AG04450 (cell line): ENCODE measurements around the gene DOCK8. TPM values are rescaled to one million over a fixed set of nuclear protein-coding genes. Genes with fewer than 3 reads are reported as not detected.

Experiments used
- CTCF ChIA-PET: fragments of 300-600, 350-600 bp; formaldehyde crosslinking; extraction: SDS; loops from one replicate; lab custom pipeline; 2022; ENCODE audit warnings: antibody characterized with exemption, inconsistent platforms; lab: Charles Lee
- POLR2A ChIA-PET: fragments of 350-600 bp; formaldehyde crosslinking; extraction: SDS; loops from one replicate; lab custom pipeline; 2021; ENCODE audit warnings: antibody characterized with exemption, inconsistent platforms; lab: Yijun Ruan, JAX
- DNase-seq: peaks from one replicate; pipeline ENCODE4 v3.0.0-alpha.2; 2011; ENCODE audit warnings: low read depth, low spot score
- H3K27ac ChIP-seq: one replicate; pipeline ENCODE4 v1.5.1; 2012; ENCODE audit warnings: low read depth, low read length, control low read depth
- H3K27me3 ChIP-seq: one replicate; pipeline ENCODE4 v1.6.0; 2012; ENCODE audit warnings: low read length; ENCODE audit not compliant: control insufficient read depth, insufficient read depth
- H3K4me3 ChIP-seq: 2 replicates; pipeline ENCODE4 v1.5.1; 2011; ENCODE audit warnings: mild to moderate bottlenecking, low read depth, low read length, control low read depth
- H3K9me3 ChIP-seq: 2 replicates; pipeline ENCODE4 v1.5.1; 2012; ENCODE audit warnings: low read length; ENCODE audit not compliant: control insufficient read depth, insufficient read depth
- CTCF ChIP-seq: IDR thresholded peaks from 2 replicates; pipeline ENCODE4 v1.5.1; 2011; ENCODE audit warnings: low read depth, low read length, control low read depth, inconsistent platforms
- polyA plus RNA-seq: library from polyadenylated mRNA; depleted of rRNA; stranded (reverse); fragments of >200 nt; gene quantifications from 2 replicates; pipeline ENCODE4 v1.2.3, GENCODE V29; 2011

DOCK8 gene
- polyA plus RNA-seq, 1 experiment: not detected

GRCh38 chr9:487429-487828 lies 272.8 kb downstream of the DOCK8 start:
- Histone ChIP-seq H3K27ac (no peak overlapping the region), H3K9me3 (no peaks in the 10 kb centered on the region), H3K4me3 (no peak overlapping the region), H3K27me3 (no peaks in the 10 kb centered on the region)
- CTCF ChIA-PET: interaction anchor here (1.1 kb wide), 1 partner anchor 15 kb away, joined by 5 read pairs; no protein-coding TSS in a partner anchor
- no peak for DNase-seq
- no peak for TF ChIP-seq CTCF
- POLR2A ChIA-PET: no interaction called here

GRCh38 chr9:488448-488847 lies 273.8 kb downstream of the DOCK8 start:
- H3K9me3 ChIP-seq: no peaks in the 10 kb centered on the region
- no peak overlapping the region for H3K27ac ChIP-seq
- no peak overlapping the region for H3K4me3 ChIP-seq
- POLR2A ChIA-PET: no interaction called here
- H3K27me3 ChIP-seq: no peaks in the 10 kb centered on the region
- CTCF ChIA-PET: no interaction called here
- no peak for DNase-seq
- TF ChIP-seq CTCF: no peak

GRCh38 chr9:489198-490197 lies 274.8 kb downstream of the DOCK8 start:
- ChIA-PET CTCF (no interaction called here), POLR2A (no interaction called here)
- Histone ChIP-seq H3K4me3 (no peak overlapping the region), H3K27ac (no peak overlapping the region), H3K27me3 (no peaks in the 10 kb centered on the region), H3K9me3 (no peaks in the 10 kb centered on the region)
- DNase-seq: no peak
- no peak for TF ChIP-seq CTCF

GRCh38 chr9:494764-495163 lies 280.1 kb downstream of the DOCK8 start:
- Histone ChIP-seq H3K27me3 (no peaks in the 10 kb centered on the region), H3K27ac (no peak overlapping the region), H3K4me3 (no peak overlapping the region), H3K9me3 (no peaks in the 10 kb centered on the region)
- no peak for DNase-seq
- no peak for TF ChIP-seq CTCF
- POLR2A ChIA-PET: no interaction called here
- CTCF ChIA-PET: no interaction called here

- H3K4me3 ChIP-seq: no peak overlapping the region
- TF ChIP-seq CTCF: no peak
- no peaks in the 10 kb centered on the region for H3K27me3 ChIP-seq
- DNase-seq: no peak
- H3K9me3 ChIP-seq: no peaks in the 10 kb centered on the region
- H3K27ac ChIP-seq: no peak overlapping the region
- ChIA-PET POLR2A (no interaction called here), CTCF (interaction anchor here (1.3 kb wide), 1 partner anchor 25 kb away, joined by 3 read pairs; no protein-coding TSS in a partner anchor)
Measured at GRCh38 chr9:495739-496138, 281.1 kb downstream of the DOCK8 start.
